Endothelial cell of umbilical vein (primary cell): ENCODE results near the gene GPR18. TPM values are rescaled to one million over a fixed set of nuclear protein-coding genes. Genes with fewer than 3 reads are reported as not detected.

Experiments
- BruUV-seq: library from RNA; stranded (reverse); fragments of 400-500 nt; replicated peaks from 2 replicates; lab custom pipeline; 2021; lab: Mats Ljungman, UMichigan
- CTCF ChIA-PET: fragments of 300-600, 350-600 bp; sonication (Branson Sonifier 250); formaldehyde crosslinking; loops from one replicate; lab custom pipeline; 2021; ENCODE audit warnings: antibody characterized with exemption, inconsistent platforms; lab: Charles Lee
- POLR2A ChIA-PET: fragments of 300-600, 350-600 bp; sonication (Branson Sonifier 250); formaldehyde crosslinking; loops from one replicate; lab custom pipeline; 2021; ENCODE audit warnings: antibody characterized with exemption, inconsistent platforms; lab: Charles Lee
- DNase-seq: peaks from one replicate; pipeline ENCODE4 v3.0.0-alpha.2; 2011; ENCODE audit warnings: low read depth, low spot score
- FAIRE-seq: peaks from 2 replicates; lab custom pipeline; 2011; peaks lifted over from hg19 to GRCh38; lab: Jason Lieb, UNC
- H2AFZ ChIP-seq: 2 replicates; pipeline ENCODE4 v1.6.0; 2012; ENCODE audit warnings: low read depth, low read length, control low read depth, inconsistent platforms
- H3K27ac ChIP-seq: 2 replicates; pipeline ENCODE4 v1.5.1; 2011; ENCODE audit warnings: low read depth, mild to moderate bottlenecking, control low read depth, low read length, moderate library complexity; ENCODE audit not compliant: insufficient read depth
- H3K27me3 ChIP-seq, 2 experiments: 2 replicates each; pipeline versions ENCODE4 v1.6.0 to v1.6.1; 2011; ENCODE audit warnings: low read length in 2 of 2, mixed read lengths in 1 of 2; ENCODE audit not compliant: control insufficient read depth in 2 of 2, insufficient read depth in 2 of 2
- H3K36me3 ChIP-seq, 2 experiments: 2 replicates in 1 of 2; 3 replicates in 1 of 2; pipeline ENCODE4 v1.5.1; 2011; ENCODE audit warnings: low read length in 2 of 2, mild to moderate bottlenecking in 1 of 2, moderate library complexity in 1 of 2; ENCODE audit not compliant: control insufficient read depth in 2 of 2, insufficient read depth in 2 of 2; ENCODE audit errors: extremely low read depth in 1 of 2
- H3K4me1 ChIP-seq: 3 replicates; pipeline ENCODE4 v1.5.1; 2011; ENCODE audit warnings: mild to moderate bottlenecking, low read length; ENCODE audit not compliant: control insufficient read depth, insufficient read depth; ENCODE audit errors: extremely low read depth
- H3K4me2 ChIP-seq: 2 replicates; pipeline ENCODE4 v1.6.1; 2011; ENCODE audit warnings: low read length, control low read depth, mixed read lengths; ENCODE audit not compliant: insufficient read depth
- H3K4me3 ChIP-seq, 3 experiments: fragments of 200-600 bp in 1 of 3; sonication (generic), shearing (Covaris generic) in 1 of 3; replicated peaks in 1 of 3; 2 replicates each; pipeline ENCODE4 v1.5.1; 2011 to 2016; ENCODE audit warnings: control low read depth in 3 of 3, low read length in 3 of 3, mild to moderate bottlenecking in 2 of 3, inconsistent platforms in 1 of 3, low read depth in 1 of 3, moderate library complexity in 1 of 3; ENCODE audit not compliant: insufficient read depth in 1 of 3
- H3K79me2 ChIP-seq: 2 replicates; pipeline ENCODE4 v1.6.0; 2012; ENCODE audit warnings: low read length, inconsistent platforms; ENCODE audit not compliant: control insufficient read depth, insufficient read depth
- H3K9ac ChIP-seq: replicated peaks from 2 replicates; pipeline ENCODE3; 2011; ENCODE audit warnings: low read length, control low read depth; ENCODE audit not compliant: insufficient read depth; ENCODE audit errors: extremely low read depth
- H3K9me1 ChIP-seq: replicated peaks from 3 replicates; pipeline ENCODE4 v1.6.0; 2011; ENCODE audit warnings: mild to moderate bottlenecking, low read length; ENCODE audit not compliant: control insufficient read depth, insufficient read depth; ENCODE audit errors: extremely low read depth
- H3K9me3 ChIP-seq: replicated peaks from 2 replicates; pipeline ENCODE4 v1.5.1; 2012; ENCODE audit warnings: low read length, inconsistent platforms; ENCODE audit not compliant: control insufficient read depth, insufficient read depth
- H4K20me1 ChIP-seq: replicated peaks from 2 replicates; pipeline ENCODE3; 2011; ENCODE audit warnings: mild to moderate bottlenecking, low read length; ENCODE audit not compliant: control insufficient read depth, insufficient read depth; ENCODE audit errors: extremely low read depth
- EZH2 ChIP-seq: IDR thresholded peaks from 2 replicates; pipeline ENCODE4 v1.6.1; 2012; ENCODE audit warnings: borderline replicate concordance, low read depth, mild to moderate bottlenecking, moderate library complexity, low read length, inconsistent platforms; ENCODE audit not compliant: severe bottlenecking
- FOS ChIP-seq: IDR thresholded peaks from 2 replicates; pipeline ENCODE4 v1.6.1; 2011; ENCODE audit warnings: mild to moderate bottlenecking, low read length, moderate library complexity, borderline replicate concordance; ENCODE audit not compliant: insufficient read depth
- GATA2 ChIP-seq: IDR thresholded peaks from 2 replicates; pipeline ENCODE4 v1.7.0; 2011; ENCODE audit warnings: low read depth, mild to moderate bottlenecking, moderate library complexity, mixed read lengths, low read length; ENCODE audit not compliant: insufficient read length, insufficient read depth
- JUN ChIP-seq: IDR thresholded peaks from 2 replicates; pipeline ENCODE4 v1.6.1; 2011; ENCODE audit warnings: borderline replicate concordance, low read depth; ENCODE audit not compliant: insufficient read length, insufficient read depth
- MYC ChIP-seq: IDR thresholded peaks from one replicate; pipeline ENCODE4 v1.6.1; 2011; ENCODE audit warnings: mild to moderate bottlenecking, low read depth, low read length
- POLR2A ChIP-seq: IDR thresholded peaks from 2 replicates; pipeline ENCODE4 v1.6.1; 2012; ENCODE audit warnings: low read depth, mild to moderate bottlenecking, control low read depth, low read length
- POLR2AphosphoS5 ChIP-seq: IDR thresholded peaks from 2 replicates; pipeline ENCODE4 v1.6.1; 2012; ENCODE audit warnings: low read depth, mild to moderate bottlenecking, control low read depth, low read length, moderate library complexity; ENCODE audit not compliant: insufficient read depth
- dilution Hi-C: fragments of 300-500 bp; cut with MboI; formaldehyde crosslinking; loops from one replicate; pipeline ENCODE4 v1.15.0; 2019; ENCODE audit warnings: low sequenced_read_pairs; ENCODE audit not compliant: extremely low pct_ligation_motif_present
- intact Hi-C: fragments of 100-400 bp; cut with micrococcal nuclease; formaldehyde crosslinking; loops from one replicate; pipeline ENCODE4 v1.10.0; 2022
- polyA plus RNA-seq, 4 experiments: library from polyadenylated mRNA; depleted of rRNA in 3 of 4; stranded (reverse) in 3 of 4; unstranded in 1 of 4; fragments of >200 nt; gene quantifications; 2 replicates each; pipeline versions ENCODE4 v1.2.1 to v1.2.3, GENCODE V29; 2011 to 2012; ENCODE audit warnings: missing spikeins in 1 of 4
- total RNA-seq: library from RNA; stranded (reverse); gene quantifications from 2 replicates; pipeline ENCODE4 v1.2.3, GENCODE V29; 2021
- TF ChIP-seq, protein P1 (sequence below): IDR thresholded peaks from 2 replicates; pipeline ENCODE4 v1.6.1; 2011; ENCODE audit not compliant: insufficient read depth, insufficient read length
- TF ChIP-seq, protein P2 (sequence below), 2 donors: IDR thresholded peaks; 1 replicate in 1 of 2; 2 replicates in 1 of 2; pipeline ENCODE4 v1.5.1; 2011; ENCODE audit warnings: low read length in 2 of 2, mild to moderate bottlenecking in 2 of 2, moderate library complexity in 2 of 2, control low read depth in 1 of 2, inconsistent platforms in 1 of 2, low read depth in 1 of 2; ENCODE audit not compliant: insufficient read depth in 1 of 2; ENCODE audit errors: extremely low read depth in 1 of 2

The GPR18 gene
- total and polyA plus RNA-seq, 2 donors (not counting 3 experiments of a cell fraction or from before 2014, with no cell fraction given): not detected

DNA sequence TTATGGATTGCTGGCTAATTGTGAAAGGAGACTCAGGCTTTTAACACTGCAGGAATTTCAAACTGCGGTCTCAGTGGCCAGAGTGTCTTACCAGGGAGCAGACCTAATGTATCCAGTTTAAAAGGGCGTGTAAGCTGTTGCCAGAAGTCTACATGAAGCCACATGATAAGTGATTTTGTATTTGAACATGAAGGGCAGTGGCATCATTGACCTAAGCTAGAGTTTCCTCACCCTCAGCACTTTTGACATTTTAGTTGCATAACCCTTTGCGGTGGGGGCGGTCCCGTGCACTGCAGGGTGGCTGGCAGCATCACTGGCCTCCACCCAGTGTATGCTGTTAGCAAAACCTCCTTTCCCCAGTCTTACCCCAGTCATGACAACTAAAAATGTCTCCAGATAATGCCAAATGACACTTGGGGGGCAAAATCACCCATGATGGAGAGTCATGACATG lies 23.7 kb upstream of the GPR18 start:
- no peaks in the 10 kb centered on the region for H3K79me2 ChIP-seq
- H3K4me1 ChIP-seq: no peaks in the 10 kb centered on the region
- H3K9me3 ChIP-seq: no peaks in the 10 kb centered on the region
- no peak overlapping the region for H3K4me2 ChIP-seq
- TF ChIP-seq MYC (no peak), JUN (no peak), GATA2 (no peak), EZH2 (no peak), POLR2A (no peak), POLR2AphosphoS5 (no peak), FOS (no peak)
- TF ChIP-seq, protein P1, sequence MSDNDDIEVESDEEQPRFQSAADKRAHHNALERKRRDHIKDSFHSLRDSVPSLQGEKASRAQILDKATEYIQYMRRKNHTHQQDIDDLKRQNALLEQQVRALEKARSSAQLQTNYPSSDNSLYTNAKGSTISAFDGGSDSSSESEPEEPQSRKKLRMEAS: no peak
- TF ChIP-seq, protein P2, sequence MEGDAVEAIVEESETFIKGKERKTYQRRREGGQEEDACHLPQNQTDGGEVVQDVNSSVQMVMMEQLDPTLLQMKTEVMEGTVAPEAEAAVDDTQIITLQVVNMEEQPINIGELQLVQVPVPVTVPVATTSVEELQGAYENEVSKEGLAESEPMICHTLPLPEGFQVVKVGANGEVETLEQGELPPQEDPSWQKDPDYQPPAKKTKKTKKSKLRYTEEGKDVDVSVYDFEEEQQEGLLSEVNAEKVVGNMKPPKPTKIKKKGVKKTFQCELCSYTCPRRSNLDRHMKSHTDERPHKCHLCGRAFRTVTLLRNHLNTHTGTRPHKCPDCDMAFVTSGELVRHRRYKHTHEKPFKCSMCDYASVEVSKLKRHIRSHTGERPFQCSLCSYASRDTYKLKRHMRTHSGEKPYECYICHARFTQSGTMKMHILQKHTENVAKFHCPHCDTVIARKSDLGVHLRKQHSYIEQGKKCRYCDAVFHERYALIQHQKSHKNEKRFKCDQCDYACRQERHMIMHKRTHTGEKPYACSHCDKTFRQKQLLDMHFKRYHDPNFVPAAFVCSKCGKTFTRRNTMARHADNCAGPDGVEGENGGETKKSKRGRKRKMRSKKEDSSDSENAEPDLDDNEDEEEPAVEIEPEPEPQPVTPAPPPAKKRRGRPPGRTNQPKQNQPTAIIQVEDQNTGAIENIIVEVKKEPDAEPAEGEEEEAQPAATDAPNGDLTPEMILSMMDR (IDR thresholded peaks at IDR 0.05; ENCODE audit: extremely low read depth in 1 of 2, insufficient read depth in 1 of 2, low read depth in 1 of 2, low read length in 2 of 2): no peak
- POLR2A ChIA-PET: no interaction called here
- H3K9ac ChIP-seq: no peak overlapping the region
- H3K27ac ChIP-seq: no peak overlapping the region
- dilution Hi-C loops (no loop called here), intact Hi-C loops (no loop called here)
- CTCF ChIA-PET: interaction anchor here (0.8 to 2.2 kb wide), 2 partner anchors 12 to 155 kb away, joined by 3 to 10 read pairs; no protein-coding TSS in a partner anchor
- H3K4me3 ChIP-seq: no peak overlapping the region
- H4K20me1 ChIP-seq: no peaks in the 10 kb centered on the region
- no peak overlapping the region for H2AFZ ChIP-seq
- H3K27me3 ChIP-seq: no peaks in the 10 kb centered on the region
- no TSS peak for BruUV-seq
- no peaks in the 10 kb centered on the region for H3K36me3 ChIP-seq
- FAIRE-seq: no peak
- no peak for DNase-seq
- H3K9me1 ChIP-seq: no peaks in the 10 kb centered on the region
